Breast epithelium (tissue), 4 donors: Measurements from ENCODE around the gene TM2D3. TPM values are rescaled to one million over a fixed set of nuclear protein-coding genes. Genes with fewer than 3 reads are reported as not detected.

Experiments used
- DNase-seq, 2 donors: peaks; one replicate each; pipeline ENCODE4 v3.0.0-alpha.2; 2019; ENCODE audit warnings: low spot score in 2 of 2
- H3K27ac ChIP-seq, 2 donors: fragments of 200-600 bp; sonication (generic) in 1 of 2; one replicate each; pipeline ENCODE4 v1.5.1; 2016 to 2019; ENCODE audit warnings: mild to moderate bottlenecking in 1 of 2
- H3K27me3 ChIP-seq, 2 donors: fragments of 200-600 bp; sonication (generic) in 1 of 2; one replicate each; pipeline versions ENCODE4 v1.5.1 to v1.6.0; 2017 to 2019; ENCODE audit warnings: control low read depth in 1 of 2, mild to moderate bottlenecking in 1 of 2
- H3K36me3 ChIP-seq: fragments of 200-600 bp; one replicate; pipeline ENCODE4 v1.5.1; 2019
- H3K4me1 ChIP-seq, 2 donors: fragments of 200-600 bp; sonication (generic); one replicate each; pipeline ENCODE4 v1.5.1; 2016 to 2019; ENCODE audit warnings: control low read depth in 1 of 2
- H3K4me3 ChIP-seq, 3 donors: fragments of 200-600 bp; sonication (generic); 1 replicate in 2 of 3; 2 replicates in 1 of 3; pipeline ENCODE4 v1.5.1; 2016 to 2019; ENCODE audit warnings: mild to moderate bottlenecking in 3 of 3, moderate library complexity in 2 of 3
- H3K9me3 ChIP-seq, 2 donors: fragments of 200-600 bp; sonication (generic) in 1 of 2; one replicate each; pipeline ENCODE4 v1.5.1; 2016 to 2019; ENCODE audit warnings: control low read depth in 1 of 2
- CTCF ChIP-seq, 3 donors: fragments of 450-650 bp; IDR thresholded peaks; one replicate each; pipeline ENCODE4 v1.5.1; 2016 to 2017; ENCODE audit warnings: antibody characterized with exemption in 3 of 3, mild to moderate bottlenecking in 3 of 3, moderate library complexity in 3 of 3
- POLR2A ChIP-seq: fragments of 450-650 bp; IDR thresholded peaks from one replicate; pipeline ENCODE4 v1.6.1; 2016; ENCODE audit warnings: antibody characterized with exemption, mild to moderate bottlenecking, moderate library complexity
- POLR2AphosphoS5 ChIP-seq, 3 donors: sonication (generic); formaldehyde crosslinking; IDR thresholded peaks; one replicate each; pipeline ENCODE4 v1.6.1; 2017; ENCODE audit warnings: antibody characterized with exemption in 3 of 3
- intact Hi-C: fragments of 100-400 bp; cut with DNase I; formaldehyde crosslinking; loops from one replicate; pipeline ENCODE4 v1.15.1; 2023; ENCODE audit warnings: low total_unique reads
- total RNA-seq, 3 donors: library from RNA; depleted of rRNA; stranded (reverse); fragments of >200 nt; gene quantifications; one replicate each; pipeline ENCODE4 v1.1.0, GENCODE V29; 2016

The TM2D3 gene
- total RNA-seq, 3 donors from 2014 or later, result 40.3 to 49.8 (median 46.2) TPM

- intact Hi-C loops, result no loop called here
- Histone ChIP-seq H3K9me3 (no peaks in the 10 kb centered on the region), H3K4me3 (no peak overlapping the region), H3K27me3 (no peaks in the 10 kb centered on the region), H3K27ac (no peak overlapping the region), H3K4me1 (peaks cover 3 to 6% of the 10 kb centered on the region in 2 donors), H3K36me3 (no peaks in the 10 kb centered on the region)
- TF ChIP-seq CTCF (IDR thresholded peaks at IDR 0.05), result no peak
- no peak for TF ChIP-seq POLR2AphosphoS5 (IDR thresholded peaks at IDR 0.05)
- TF ChIP-seq POLR2A, result no peak
- no peak for DNase-seq
Measured at GRCh38 chr15:101611580-101612299, 40.4 kb downstream of the TM2D3 start.

GRCh38 chr15:101611007-101611406, 41.2 kb downstream of the TM2D3 start:
- no peak overlapping the region for H3K27ac ChIP-seq
- no peaks in the 10 kb centered on the region for H3K36me3 ChIP-seq
- no peak for DNase-seq
- H3K9me3 ChIP-seq, result no peaks in the 10 kb centered on the region
- H3K27me3 ChIP-seq, result no peaks in the 10 kb centered on the region
- intact Hi-C loops, result no loop called here
- no peak overlapping the region for H3K4me3 ChIP-seq
- H3K4me1 ChIP-seq, result peaks cover 3% of the 10 kb centered on the region in 2 donors
- TF ChIP-seq POLR2A (no peak), POLR2AphosphoS5 (IDR thresholded peaks at IDR 0.05) (no peak), CTCF (IDR thresholded peaks at IDR 0.05) (no peak)

- no peaks in the 10 kb centered on the region for H3K27me3 ChIP-seq
- H3K36me3 ChIP-seq, result no peaks in the 10 kb centered on the region
- DNase-seq, result no peak
- intact Hi-C loops, result no loop called here
- peaks cover 0 to 3% of the 10 kb centered on the region in 2 donors for H3K4me1 ChIP-seq
- H3K4me3 ChIP-seq, result no peak overlapping the region
- no peak overlapping the region for H3K27ac ChIP-seq
- H3K9me3 ChIP-seq, result no peaks in the 10 kb centered on the region
- TF ChIP-seq POLR2A (no peak), CTCF (IDR thresholded peaks at IDR 0.05) (no peak), POLR2AphosphoS5 (IDR thresholded peaks at IDR 0.05) (no peak)
Measured at GRCh38 chr15:101610611-101611000, 41.6 kb downstream of the TM2D3 start.

GRCh38 chr15:101609742-101610610, 42.2 kb downstream of the TM2D3 start:
- no peaks in the 10 kb centered on the region for H3K36me3 ChIP-seq
- intact Hi-C loops, result no loop called here
- no peaks in the 10 kb centered on the region for H3K9me3 ChIP-seq
- H3K27ac ChIP-seq, result no peak overlapping the region
- DNase-seq, result no peak
- peaks cover 0 to 3% of the 10 kb centered on the region in 2 donors for H3K4me1 ChIP-seq
- H3K27me3 ChIP-seq, result no peaks in the 10 kb centered on the region
- TF ChIP-seq POLR2A (no peak), POLR2AphosphoS5 (IDR thresholded peaks at IDR 0.05) (no peak), CTCF (IDR thresholded peaks at IDR 0.05) (no peak)
- H3K4me3 ChIP-seq, result no peak overlapping the region

- Histone ChIP-seq H3K36me3 (no peaks in the 10 kb centered on the region), H3K27ac (no peak overlapping the region), H3K27me3 (no peaks in the 10 kb centered on the region), H3K9me3 (no peaks in the 10 kb centered on the region), H3K4me1 (peaks cover 0 to 1% of the 10 kb centered on the region in 2 donors), H3K4me3 (no peak overlapping the region)
- DNase-seq, result no peak
- intact Hi-C loops, result no loop called here
- TF ChIP-seq POLR2A (no peak), POLR2AphosphoS5 (IDR thresholded peaks at IDR 0.05) (no peak), CTCF (IDR thresholded peaks at IDR 0.05) (no peak)
Measured at GRCh38 chr15:101608201-101608600, 44.0 kb downstream of the TM2D3 start.
